NCI-H1694 treated with DMSO at 0.1 percent for 48 hours (cell line): ENCODE results near the gene EIF4G1.
"Not testable (repeated sequence)": the region's sequence is repeated elsewhere in the genome, so short reads cannot be mapped to it uniquely, and the experiment has no call there.

Experiments used
- DNase-seq: peaks from one replicate; lab custom pipeline; 2025; lab: John Stamatoyannopoulos, UW

EIF4G1 gene

GRCh38 chr3:184334470-184335158 is 20.2 kb downstream of the EIF4G1 start:
- no peak for DNase-seq

DNA sequence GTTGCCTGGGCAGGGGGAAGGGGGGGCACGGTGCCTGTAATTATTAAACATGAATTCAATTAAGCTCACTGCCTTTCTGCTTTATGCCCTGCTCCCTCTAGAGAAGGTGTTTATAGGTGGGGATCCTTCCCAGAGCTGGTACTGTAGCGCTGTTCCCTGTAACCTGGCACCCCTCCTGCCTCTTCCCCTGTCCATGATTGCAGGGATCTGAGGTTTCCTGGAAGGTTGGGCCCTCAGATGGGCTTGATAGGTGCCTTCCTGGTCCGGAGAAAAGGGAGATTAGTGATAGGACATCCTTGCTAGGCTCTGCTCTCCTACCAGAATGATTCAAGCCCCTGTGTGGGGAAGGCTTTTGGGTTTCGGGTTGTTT is 20.9 kb downstream of the EIF4G1 start:
- no peak for DNase-seq

GRCh38 chr3:184335661-184336546 is 21.5 kb downstream of the EIF4G1 start:
- DNase-seq: no peak

DNA sequence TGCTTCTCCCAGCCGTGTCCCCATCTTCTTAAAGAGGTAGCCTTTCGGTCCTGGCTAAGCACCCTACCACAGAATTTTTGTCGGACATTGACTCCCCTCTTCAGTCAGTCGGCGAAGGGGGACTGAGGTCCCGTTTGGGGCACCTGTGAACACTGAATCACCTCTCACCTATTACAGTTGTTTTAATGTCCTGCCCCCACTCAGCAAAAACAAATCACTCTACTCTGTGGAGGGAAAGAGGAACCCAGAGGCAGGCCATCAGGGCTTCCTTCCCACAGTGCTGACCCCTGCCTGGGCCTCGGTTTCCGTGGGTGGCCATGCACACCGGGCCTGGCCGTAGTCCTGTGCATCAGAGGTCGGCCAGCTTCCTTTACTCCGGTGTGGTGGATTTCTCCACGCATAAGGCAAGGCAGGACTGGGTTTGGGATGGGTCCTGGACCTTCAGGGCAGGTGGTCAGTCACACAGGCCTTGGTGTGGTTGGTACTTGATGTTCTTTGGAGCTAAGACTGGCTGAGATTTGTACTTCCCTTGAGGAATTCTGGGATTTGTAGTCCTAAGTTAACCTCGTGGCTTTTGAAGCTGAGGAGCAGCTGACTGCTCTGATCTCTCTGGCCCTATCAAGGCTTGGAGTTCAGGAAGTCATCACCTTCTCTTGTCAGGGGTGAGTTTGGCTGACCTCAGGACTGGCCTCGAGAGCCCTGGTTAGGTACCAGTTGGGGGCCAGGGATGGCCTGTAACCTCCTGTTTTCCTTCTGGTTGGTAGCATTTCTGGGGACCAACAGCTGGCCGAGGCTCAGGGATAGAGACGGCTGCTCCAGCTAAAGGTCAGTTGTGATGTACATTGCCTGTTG is 22.4 kb downstream of the EIF4G1 start:
- peak; percentile 65 for DNase-seq

DNA sequence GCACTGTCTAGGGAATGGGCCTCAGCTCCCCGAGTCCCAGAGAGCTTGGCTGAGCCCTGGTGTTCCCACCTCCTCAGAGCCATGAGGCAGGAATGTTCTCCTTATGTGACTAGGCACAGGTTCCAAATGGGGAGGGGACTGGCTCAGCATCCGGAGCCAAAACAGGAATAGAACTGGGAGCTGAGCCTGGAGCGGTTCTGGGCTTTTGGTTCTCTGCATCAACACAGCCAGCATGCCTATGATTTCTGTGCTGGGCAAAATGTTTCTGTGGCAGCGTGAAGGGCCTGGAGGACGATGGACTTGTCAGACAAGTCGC is 23.0 kb downstream of the EIF4G1 start, which contains the start of gene FAM131A:
TSS of gene FAM131A (plus strand) at position 202 of the 316 bp plus-strand sequence. CDS start at position 233, 31 bp downstream.
- DNase-seq: peak; percentile 44

- no peak for DNase-seq
These were observed 23.6 kb downstream of the EIF4G1 start for GRCh38 chr3:184337981-184338380.

- DNase-seq: peak; percentile 83
These were observed 24.1 kb downstream of the EIF4G1 start for GRCh38 chr3:184338511-184338945.

GRCh38 chr3:184339001-184339400 is 24.6 kb downstream of the EIF4G1 start:
- DNase-seq: no peak

GRCh38 chr3:184339451-184340135 is 25.2 kb downstream of the EIF4G1 start:
- not testable (repeated sequence) for DNase-seq

GRCh38 chr3:184341925-184342324 is 27.5 kb downstream of the EIF4G1 start:
- DNase-seq: no peak

- DNase-seq: no peak
These were observed 28.9 kb downstream of the EIF4G1 start for GRCh38 chr3:184343200-184343876.

DNA sequence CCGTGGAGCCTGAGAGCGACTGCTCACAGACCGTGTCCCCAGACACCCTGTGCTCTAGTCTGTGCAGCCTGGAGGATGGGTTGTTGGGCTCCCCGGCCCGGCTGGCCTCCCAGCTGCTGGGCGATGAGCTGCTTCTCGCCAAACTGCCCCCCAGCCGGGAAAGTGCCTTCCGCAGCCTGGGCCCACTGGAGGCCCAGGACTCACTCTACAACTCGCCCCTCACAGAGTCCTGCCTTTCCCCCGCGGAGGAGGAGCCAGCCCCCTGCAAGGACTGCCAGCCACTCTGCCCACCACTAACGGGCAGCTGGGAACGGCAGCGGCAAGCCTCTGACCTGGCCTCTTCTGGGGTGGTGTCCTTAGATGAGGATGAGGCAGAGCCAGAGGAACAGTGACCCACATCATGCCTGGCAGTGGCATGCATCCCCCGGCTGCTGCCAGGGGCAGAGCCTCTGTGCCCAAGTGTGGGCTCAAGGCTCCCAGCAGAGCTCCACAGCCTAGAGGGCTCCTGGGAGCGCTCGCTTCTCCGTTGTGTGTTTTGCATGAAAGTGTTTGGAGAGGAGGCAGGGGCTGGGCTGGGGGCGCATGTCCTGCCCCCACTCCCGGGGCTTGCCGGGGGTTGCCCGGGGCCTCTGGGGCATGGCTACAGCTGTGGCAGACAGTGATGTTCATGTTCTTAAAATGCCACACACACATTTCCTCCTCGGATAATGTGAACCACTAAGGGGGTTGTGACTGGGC is 30.3 kb downstream of the EIF4G1 start:
- no peak for DNase-seq

DNA sequence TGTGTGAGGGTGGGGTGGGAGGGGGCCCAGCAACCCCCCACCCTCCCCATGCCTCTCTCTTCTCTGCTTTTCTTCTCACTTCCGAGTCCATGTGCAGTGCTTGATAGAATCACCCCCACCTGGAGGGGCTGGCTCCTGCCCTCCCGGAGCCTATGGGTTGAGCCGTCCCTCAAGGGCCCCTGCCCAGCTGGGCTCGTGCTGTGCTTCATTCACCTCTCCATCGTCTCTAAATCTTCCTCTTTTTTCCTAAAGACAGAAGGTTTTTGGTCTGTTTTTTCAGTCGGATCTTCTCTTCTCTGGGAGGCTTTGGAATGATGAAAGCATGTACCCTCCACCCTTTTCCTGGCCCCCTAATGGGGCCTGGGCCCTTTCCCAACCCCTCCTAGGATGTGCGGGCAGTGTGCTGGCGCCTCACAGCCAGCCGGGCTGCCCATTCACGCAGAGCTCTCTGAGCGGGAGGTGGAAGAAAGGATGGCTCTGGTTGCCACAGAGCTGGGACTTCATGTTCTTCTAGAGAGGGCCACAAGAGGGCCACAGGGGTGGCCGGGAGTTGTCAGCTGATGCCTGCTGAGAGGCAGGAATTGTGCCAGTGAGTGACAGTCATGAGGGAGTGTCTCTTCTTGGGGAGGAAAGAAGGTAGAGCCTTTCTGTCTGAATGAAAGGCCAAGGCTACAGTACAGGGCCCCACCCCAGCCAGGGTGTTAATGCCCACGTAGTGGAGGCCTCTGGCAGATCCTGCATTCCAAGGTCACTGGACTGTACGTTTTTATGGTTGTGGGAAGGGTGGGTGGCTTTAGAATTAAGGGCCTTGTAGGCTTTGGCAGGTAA is 31.1 kb downstream of the EIF4G1 start:
- DNase-seq: peak; percentile 48

DNA sequence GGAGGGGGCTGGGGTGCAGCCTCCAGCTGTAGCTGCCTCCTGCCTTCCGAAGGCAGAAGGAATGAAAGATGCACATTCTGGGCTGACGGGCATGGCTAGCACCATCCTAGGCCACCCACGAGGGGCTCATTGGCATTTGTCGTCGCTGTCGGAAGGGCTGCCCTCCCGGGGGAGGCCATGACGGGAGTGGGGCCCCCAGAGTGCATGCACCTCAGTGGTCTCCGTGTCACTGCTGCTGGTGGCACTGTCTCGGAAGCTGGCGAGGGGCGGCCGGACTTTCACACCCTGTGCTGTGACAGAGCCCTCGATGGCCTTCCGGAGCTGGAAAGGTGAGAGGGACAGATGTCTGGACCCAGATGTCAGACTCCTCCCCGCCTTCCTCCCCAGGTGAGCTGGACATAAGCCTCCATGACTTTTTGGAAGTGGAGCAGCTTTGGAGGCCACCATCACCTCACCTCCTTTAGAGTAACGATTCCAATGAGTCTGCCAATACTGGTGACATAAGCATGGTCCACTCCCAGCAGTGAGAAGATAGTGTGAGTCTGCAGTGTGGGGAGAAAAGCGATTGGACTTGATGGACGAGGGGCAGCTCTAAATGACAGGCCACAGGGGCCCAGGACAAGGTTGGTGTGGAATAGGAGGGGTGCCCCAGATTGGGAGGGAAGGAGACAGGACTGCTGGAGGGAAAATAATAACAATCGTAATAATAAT is 32.2 kb downstream of the EIF4G1 start:
- DNase-seq: no peak

- DNase-seq: no peak
These were observed 33.1 kb downstream of the EIF4G1 start for GRCh38 chr3:184347321-184348056.

DNA sequence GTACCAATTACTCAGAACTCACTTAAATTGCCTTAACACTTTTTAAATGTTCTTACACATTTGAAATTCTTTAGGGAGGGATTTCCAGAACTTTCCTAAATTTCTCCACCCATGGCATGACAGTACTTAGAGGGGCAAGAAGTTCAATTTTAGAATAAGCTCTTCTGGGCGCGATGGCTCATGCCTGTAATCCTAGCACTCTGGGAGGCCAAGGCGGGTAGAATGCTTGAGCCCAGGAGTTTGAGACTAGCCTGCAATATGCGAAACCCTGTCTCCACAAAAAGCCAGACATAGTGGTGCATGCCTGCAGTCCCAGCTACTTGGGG is 33.6 kb downstream of the EIF4G1 start:
- no peak for DNase-seq

DNA sequence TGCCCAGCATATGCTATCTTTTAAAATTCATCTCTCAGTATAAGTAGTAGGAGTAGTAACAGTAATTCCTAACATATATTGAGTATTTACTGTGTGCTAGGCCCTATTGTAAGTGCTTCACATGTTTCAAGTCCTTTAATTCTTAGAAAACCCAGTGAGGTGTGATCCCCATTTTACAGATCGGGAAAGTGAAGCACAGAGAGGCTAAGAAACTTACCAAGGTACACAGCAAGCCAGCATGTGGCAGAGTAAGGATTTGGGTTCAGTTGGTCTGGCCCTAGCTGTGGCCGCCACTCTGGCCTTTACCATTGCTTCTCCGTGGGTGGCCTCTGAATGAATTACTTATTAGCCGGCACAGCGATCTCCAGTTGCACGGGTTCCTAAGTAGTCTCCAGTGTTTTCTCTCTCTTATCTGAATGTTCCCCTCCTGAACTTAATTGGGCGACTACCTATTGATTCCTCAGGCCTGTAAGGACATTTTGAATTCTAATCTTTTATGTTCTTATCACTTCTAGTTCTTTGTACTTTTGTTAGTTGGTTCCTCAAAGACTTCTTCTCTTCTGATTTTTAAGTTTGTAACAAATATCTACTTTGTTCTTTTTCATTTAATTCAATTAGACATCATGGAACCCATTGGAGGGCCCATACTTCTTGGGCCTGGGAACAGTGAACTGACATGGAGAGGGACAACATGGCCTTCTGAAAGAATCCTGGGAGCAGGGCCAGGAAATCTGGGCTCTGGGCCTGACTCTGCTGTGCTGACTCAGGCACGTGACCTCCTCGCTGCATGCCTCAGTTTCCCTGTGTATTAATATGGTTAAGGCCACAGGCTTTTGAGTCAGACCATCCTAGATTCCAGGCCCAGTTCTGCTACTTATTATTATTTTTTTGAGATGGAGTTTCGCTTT is 35.4 kb downstream of the EIF4G1 start:
- DNase-seq: no peak
